GM18909 (cell line): ENCODE data around the gene TRIM24.
A peak's percentile ranks its signal among the peaks of the same experiment; 100 is the strongest.
"Not testable (repeated sequence)": the region's sequence is repeated elsewhere in the genome, so short reads cannot be mapped to it uniquely, and the experiment has no call there.

Experiments used
- ATAC-seq: cut with Tn5 transposase; IDR thresholded peaks from one replicate; pipeline ENCODE4 v1.9.1; 2021; ENCODE audit warnings: mild to moderate bottlenecking; ENCODE audit not compliant: unreplicated experiment, poor library complexity

Gene TRIM24

GRCh38 chr7:138459413-138460175 lies 465 bp upstream of the TRIM24 start:
- ATAC-seq: peak; percentile 80

- ATAC-seq: peak; percentile 43
These were observed 869 bp downstream of the TRIM24 start for GRCh38 chr7:138460649-138461607.

DNA sequence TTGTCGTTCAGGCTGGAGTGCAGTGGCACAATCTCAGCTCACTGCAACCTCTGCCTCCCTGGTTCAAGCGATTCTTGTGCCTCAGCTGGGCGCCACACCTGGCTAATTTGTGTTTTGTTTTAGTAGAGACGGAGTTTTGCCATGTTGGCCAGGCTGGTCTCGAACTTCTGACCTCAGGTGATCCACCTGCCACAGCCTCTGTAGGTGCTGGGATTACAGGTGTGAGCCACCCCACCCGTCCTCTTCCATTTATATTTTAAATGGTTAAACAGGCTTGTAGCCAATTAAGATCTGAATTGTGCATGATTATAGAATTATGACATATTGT lies 3.2 kb downstream of the TRIM24 start:
- ATAC-seq: not testable (repeated sequence)

- ATAC-seq: no peak
These were observed 5.0 kb downstream of the TRIM24 start for GRCh38 chr7:138465046-138465445.

DNA sequence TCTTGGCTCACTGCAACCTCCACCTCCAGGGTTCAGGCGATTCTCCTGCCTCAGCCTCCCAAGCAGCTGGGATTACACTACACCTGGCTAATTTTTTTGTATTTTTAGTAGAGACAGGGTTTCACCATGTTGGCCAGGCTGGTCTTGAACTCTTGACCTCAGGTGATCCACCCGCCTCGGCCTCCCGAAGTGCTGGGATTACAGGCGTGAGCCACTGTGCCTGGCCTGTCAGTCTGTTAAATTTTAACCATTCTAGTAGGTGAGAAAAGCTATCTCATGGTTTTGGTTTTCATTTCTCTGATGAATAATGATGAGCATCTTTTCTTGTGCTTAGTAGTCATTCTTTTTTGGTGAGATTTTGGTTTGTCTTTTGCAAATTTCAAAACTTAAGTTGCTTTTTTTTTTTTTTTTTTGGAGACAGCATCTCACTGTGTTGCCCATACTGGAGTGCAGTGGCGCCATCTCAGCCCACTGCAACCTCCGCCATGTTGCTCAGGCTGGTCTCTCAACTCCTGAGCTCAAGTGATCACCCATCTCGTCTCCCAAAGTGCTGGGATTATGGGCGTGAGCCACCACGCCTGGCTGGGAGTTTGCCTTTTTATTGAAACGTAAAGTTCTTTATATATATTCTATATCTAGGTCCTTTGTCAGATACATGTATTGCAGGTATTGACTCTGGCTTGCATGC lies 6.2 kb downstream of the TRIM24 start:
- ATAC-seq: peak; percentile 85

DNA sequence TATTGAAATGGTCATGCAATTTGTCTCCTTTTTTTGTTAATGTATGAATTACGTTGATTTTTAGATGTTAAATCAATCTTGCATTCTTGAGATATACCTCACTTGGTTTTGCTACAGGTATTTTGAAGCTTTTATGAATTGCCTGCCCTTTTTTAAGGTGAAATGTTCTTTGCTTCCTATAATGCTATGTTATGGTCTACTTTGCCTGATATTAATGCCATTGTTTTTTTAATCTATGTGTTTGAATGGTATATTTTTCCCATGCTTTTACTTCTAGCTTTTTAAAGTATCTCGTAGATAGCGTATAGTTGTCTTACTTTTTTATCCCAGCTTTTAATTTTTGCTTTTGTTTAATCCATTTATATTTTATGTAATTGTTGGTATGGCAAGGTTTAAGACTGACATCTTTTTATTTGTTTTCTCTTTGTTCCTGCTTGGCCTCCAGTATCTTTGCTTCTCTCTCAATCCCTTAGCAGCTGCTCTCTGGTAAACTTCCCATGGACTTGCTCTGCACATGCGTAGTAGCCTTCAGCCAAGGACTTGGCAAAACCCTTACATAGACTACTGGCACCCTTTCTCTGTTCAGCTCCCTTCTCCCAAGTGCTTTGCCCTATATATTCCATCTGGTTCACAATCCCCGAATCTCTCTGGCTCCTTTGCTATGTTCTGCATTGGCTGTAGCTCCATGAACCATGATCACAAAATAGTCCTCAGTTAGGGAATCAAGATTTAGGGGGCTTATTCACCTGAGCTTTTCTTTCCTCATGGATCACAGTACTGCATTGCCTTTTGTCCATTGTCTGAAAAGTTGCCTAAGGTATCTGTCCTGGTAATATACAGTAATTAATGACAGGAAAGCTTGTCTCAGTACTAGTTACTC lies 8.4 kb downstream of the TRIM24 start:
- ATAC-seq: no peak

DNA sequence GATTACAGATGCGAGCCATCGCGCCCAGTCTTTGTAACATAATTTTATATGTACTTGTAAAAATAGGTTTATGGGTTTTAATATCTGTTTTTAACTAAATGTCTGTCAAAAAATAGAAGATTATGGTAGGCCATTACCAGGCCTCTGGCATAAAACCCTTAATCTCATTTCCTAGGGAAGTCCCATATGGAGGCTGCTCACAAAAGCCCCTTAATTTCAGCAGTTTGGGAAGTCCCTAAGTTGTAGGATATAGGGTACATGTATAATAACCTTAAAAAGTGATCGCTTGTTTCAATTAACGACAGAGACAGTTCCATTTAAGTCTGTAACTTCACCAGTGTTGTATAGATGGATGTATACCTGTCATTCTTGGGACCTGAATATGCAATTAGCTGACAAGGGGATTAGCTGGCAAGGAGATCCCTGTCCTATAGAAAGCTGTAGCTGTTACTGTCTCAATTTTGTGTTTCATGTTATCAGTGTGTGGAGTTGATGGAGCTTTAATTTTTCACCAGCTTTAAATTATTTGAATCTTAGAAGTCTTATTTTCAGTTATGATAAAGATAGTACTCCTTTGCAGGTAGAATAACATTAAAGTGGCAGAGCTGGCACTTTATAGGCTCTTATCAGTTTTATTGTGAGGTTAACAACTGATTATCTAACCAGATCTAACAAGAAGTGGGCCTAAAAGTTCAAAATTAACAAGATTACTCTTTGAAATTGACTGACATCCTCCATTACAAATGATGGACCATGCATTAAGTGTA lies 10.5 kb downstream of the TRIM24 start:
- no peak for ATAC-seq

GRCh38 chr7:138472292-138473079 lies 12.4 kb downstream of the TRIM24 start:
- ATAC-seq: no peak

DNA sequence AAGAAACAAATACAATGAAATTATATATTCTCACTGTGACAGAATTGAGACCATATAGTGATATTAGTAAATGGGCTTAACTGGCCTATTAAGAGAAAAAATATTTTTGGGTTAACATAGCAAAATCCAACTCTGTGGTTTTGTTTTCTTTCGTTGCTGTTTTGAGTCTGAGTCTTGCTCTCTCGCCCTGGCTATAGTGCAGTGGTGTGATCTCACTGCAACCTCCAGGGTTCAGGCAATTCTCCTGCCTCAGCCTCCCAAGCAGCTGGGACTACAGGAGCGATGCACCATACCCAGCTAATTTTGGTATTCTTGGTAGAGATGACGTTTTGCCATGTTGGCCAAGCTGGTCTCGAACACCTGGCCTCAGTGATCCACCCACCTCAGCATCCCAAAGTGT lies 15.3 kb downstream of the TRIM24 start:
- no peak for ATAC-seq

DNA sequence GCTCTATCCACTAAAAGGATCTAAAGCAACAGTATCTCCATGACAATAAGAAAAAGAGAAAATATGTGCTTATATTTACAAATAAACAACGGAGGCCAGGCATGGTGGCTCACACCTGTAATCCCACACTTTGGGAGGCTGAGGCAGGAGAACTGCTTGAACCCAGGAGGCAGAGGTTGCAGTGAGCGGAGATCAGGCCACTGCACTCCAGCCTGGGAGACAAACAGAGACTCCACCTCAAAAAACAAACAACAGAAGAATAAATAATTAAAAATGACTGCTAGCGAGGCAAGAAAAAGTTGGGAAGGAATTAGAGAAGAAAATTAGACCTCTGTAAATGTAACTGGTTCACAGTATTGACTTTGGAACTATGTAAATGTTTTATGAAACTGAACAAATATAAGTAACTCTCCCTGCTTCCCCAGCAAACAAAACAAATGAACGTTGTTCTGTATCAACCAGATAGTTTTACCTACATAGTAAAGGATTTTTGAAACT lies 17.1 kb downstream of the TRIM24 start:
- ATAC-seq: no peak

GRCh38 chr7:138477581-138477980 lies 17.5 kb downstream of the TRIM24 start:
- ATAC-seq: no peak

DNA sequence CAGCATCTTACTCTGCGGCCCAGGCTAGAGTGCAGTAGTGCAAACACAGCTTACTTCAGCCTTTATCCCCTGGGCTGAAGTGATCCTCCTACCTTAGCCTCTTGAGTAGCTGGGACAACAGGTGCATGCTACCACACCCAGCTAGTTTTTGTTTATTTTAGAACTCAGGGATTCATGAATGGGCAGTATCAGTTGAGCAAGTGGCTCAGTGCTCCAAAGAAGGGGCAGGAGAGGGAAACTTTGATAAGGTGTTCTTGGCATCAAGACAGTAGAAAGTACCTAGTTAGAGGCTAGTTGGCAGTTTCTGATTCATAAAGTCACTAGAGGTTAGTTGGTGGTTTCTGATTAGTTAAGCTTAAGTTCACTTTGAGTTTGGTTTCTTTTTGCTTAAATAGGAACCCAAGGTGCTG lies 18.4 kb downstream of the TRIM24 start:
- ATAC-seq: peak; percentile 78

GRCh38 chr7:138480527-138480926 lies 20.5 kb downstream of the TRIM24 start:
- no peak for ATAC-seq

DNA sequence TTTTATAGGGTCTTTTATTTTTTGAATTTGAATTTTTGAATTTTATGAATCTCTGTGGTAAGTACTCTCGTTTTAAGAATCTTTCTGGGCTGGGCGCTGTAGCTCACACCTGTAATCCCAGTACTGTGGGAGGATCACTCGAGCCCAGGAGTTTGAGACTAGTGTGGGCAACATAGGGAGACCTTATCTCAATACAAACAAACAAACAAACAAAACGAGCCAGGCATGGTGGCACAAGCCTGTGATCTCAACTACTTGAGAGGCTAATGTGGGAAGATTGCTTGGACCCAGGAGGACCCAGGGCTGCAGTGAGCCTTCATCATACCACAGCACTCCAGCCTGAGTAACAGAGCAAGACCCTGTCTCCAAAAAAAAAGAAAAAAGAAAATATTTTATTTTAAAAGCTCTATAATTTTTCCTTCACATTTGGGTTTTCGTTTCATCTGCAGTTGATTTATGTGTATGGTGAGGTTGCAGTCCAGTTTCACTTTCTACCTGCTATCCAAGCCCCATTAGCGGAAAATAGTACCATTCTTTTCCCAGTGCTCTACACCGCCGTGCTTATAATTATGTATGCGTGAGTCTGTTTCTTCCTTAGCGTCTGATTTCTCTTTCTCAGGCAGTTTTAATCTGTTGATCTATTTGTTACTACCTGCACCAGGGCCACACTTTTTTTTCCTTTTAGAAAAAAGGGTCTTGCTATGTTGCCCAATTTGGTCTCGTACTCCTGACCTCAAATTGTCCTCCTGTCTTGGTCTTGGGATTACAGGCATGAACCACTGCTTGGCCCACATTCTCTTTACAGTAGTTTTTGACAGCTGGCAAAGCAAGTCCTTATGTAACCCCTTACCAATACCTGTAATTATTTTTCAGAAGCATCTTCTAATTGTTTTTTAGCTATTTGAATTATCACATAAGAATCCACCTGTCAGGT lies 21.7 kb downstream of the TRIM24 start:
- ATAC-seq: no peak

DNA sequence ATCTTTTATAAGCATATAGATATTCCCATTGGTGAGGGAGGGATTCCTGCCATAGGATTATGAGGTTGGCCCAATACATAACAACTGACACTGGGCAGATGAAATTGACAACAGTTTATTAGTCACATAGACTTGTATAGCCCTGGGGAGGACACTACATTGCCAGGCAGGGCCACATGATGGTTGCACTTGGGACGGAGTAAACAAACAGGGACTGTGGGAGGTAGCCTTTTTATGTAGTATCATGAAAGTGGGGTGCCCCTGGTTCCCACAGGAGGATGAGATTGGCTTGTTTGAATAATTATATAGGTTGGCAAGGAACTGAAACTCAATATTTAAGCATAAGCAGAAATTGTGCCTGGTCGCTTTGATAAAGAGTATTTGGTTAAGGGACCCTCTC lies 23.5 kb downstream of the TRIM24 start:
- ATAC-seq: no peak

DNA sequence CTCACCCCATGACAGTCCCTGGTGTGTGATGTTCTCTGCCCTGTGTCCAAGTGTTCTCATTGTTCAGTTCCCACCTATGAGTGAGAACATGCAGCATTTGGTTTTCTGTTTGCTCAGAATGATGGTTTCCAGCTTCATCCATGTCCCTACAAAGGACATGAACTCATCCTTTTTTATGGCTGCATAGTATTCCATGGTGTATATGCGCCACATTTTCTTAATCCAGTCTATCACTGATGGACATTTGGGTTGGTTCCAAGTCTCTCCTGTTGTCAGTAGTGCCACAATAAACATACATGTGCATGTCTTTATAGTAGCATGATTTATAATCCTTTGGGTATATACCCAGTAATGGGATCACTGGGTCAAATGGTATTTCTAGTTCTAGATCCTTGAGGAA lies 25.4 kb downstream of the TRIM24 start:
- not testable (repeated sequence) for ATAC-seq

DNA sequence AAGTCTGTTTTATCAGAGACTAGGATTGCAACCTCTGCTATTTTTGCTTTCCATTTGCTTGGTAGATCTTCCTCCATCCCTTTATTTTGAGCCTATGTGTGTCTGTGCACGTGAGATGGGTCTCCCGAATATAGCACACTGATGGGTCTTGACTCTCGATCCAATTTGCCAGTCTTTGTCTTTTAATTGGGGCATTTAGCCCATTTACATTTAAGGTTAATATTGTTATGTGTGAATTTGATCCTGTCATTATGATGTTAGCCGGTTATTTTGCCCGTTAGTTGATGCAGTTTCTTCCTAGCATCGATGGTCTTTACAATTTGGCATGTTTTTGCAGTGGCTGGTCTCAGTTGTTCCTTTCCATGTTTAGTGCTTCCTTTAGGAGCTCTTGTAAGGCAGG lies 29.1 kb downstream of the TRIM24 start:
- ATAC-seq: not testable (repeated sequence)
